ENCODE data around the gene SUSD4. TPM values are rescaled to one million over a fixed set of nuclear protein-coding genes. Genes with fewer than 3 reads are reported as not detected.

The SUSD4 gene
- total RNA-seq, 6 donors from 2014 or later: 0.55 to 3.8 (median 2.9) TPM; not detected in 1

DNA sequence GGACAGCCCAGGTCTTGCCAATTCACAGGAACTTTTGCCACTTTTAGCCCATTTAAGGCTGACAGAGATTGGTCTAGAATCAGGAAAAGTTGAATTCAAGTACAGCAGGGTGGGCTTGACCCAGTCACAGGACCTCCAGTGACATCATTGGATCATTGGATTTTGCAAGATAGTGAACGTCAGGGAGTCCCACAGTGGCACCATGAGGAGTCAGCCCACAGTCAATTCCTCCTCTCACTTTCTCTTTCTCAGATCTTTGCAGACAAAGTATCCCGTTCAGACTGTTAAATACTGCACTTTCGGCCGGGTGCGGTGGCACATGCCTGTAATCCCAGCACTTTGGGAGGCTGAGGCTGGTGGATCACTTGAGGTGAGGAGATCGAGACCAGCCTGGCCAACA lies 163.1 kb downstream of the SUSD4 start:
- H3K27ac ChIP-seq: no peak overlapping the region
- TF ChIP-seq EP300 (IDR thresholded peaks at IDR 0.05): no peak
- TF ChIP-seq, protein P1, sequence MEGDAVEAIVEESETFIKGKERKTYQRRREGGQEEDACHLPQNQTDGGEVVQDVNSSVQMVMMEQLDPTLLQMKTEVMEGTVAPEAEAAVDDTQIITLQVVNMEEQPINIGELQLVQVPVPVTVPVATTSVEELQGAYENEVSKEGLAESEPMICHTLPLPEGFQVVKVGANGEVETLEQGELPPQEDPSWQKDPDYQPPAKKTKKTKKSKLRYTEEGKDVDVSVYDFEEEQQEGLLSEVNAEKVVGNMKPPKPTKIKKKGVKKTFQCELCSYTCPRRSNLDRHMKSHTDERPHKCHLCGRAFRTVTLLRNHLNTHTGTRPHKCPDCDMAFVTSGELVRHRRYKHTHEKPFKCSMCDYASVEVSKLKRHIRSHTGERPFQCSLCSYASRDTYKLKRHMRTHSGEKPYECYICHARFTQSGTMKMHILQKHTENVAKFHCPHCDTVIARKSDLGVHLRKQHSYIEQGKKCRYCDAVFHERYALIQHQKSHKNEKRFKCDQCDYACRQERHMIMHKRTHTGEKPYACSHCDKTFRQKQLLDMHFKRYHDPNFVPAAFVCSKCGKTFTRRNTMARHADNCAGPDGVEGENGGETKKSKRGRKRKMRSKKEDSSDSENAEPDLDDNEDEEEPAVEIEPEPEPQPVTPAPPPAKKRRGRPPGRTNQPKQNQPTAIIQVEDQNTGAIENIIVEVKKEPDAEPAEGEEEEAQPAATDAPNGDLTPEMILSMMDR (IDR thresholded peaks at IDR 0.05): no peak
- TF ChIP-seq POLR2A (IDR thresholded peaks at IDR 0.05): no peak
- TF ChIP-seq POLR2AphosphoS5 (IDR thresholded peaks at IDR 0.05): no peak
- no peak for ATAC-seq (ENCODE audit: low FRiP score in 2 of 2)
- H3K4me3 ChIP-seq: no peak overlapping the region
- H3K4me1 ChIP-seq: no peaks in the 10 kb centered on the region
- no peak for DNase-seq
- no peaks in the 10 kb centered on the region for H3K9me3 ChIP-seq
- WGBS, 2 donors: 87 to 88% methylated on average over 6 of the region's 6 CpGs
- no peaks in the 10 kb centered on the region for H3K27me3 ChIP-seq
- H3K36me3 ChIP-seq: no peaks in the 10 kb centered on the region

DNA sequence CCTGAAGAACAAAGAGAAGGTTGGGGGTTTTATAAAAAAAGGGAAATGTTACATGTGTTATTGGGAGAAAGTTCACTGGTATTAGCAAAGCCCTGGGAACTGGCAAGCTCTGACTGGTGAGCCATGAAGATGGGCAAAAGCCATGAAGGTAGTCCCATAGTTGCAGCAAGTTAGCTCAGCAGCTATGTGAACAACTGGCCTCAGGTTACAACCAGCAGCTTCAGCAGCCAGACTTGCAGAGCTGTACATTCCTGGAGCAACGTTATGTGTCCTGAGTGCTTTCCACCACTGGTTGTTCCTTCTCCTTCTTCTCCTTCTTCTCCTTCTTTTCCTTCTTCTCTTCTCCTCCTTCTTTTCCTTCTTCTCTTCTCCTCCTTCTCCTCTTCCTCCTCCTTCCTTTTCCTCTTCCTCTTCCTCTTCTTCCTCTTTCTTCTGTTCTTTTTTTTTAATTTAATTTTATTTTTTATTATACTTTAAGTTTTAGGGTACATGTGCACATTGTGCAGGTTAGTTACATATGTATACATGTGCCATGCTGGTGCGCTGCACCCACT lies 164.8 kb downstream of the SUSD4 start:
- Histone ChIP-seq H3K4me3 (no peak overlapping the region), H3K27me3 (no peaks in the 10 kb centered on the region), H3K36me3 (no peaks in the 10 kb centered on the region), H3K27ac (no peak overlapping the region), H3K4me1 (no peaks in the 10 kb centered on the region), H3K9me3 (no peaks in the 10 kb centered on the region)
- WGBS, 2 donors: 22 to 72% methylated on average over 1 to 2 of the region's 2 CpGs
- DNase-seq (no peak), ATAC-seq (ENCODE audit: low FRiP score in 2 of 2) (peak in 1 of 2 donors; percentile 12)
- TF ChIP-seq POLR2AphosphoS5 (IDR thresholded peaks at IDR 0.05) (no peak), POLR2A (IDR thresholded peaks at IDR 0.05) (no peak), EP300 (IDR thresholded peaks at IDR 0.05) (no peak)
- TF ChIP-seq, protein P1 (IDR thresholded peaks at IDR 0.05): no peak

DNA sequence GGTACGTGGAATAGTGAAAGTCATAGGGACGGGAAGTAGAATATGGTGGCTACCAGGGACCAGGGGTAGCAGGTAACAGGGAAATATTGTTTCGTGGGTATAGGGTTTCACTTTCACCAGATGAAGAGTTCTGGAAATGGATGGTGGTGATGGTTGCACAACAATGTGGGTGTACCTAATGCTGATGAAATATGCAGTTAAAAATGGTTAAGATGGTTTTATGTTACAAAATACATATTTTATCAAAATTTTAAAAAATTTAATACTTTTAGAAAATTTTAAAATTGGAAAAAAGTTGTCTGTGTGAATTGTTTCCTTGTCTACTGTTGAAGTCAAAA lies 165.4 kb downstream of the SUSD4 start:
- Histone ChIP-seq H3K9me3 (no peaks in the 10 kb centered on the region), H3K4me1 (no peaks in the 10 kb centered on the region), H3K4me3 (no peak overlapping the region), H3K27ac (no peak overlapping the region), H3K27me3 (no peaks in the 10 kb centered on the region), H3K36me3 (no peaks in the 10 kb centered on the region)
- TF ChIP-seq EP300 (IDR thresholded peaks at IDR 0.05): no peak
- TF ChIP-seq, protein P1 (IDR thresholded peaks at IDR 0.05): no peak
- no peak for DNase-seq
- ATAC-seq (ENCODE audit: low FRiP score in 2 of 2): no peak
- WGBS, 2 donors: 68 to 72% methylated on average over 3 of the region's 3 CpGs

DNA sequence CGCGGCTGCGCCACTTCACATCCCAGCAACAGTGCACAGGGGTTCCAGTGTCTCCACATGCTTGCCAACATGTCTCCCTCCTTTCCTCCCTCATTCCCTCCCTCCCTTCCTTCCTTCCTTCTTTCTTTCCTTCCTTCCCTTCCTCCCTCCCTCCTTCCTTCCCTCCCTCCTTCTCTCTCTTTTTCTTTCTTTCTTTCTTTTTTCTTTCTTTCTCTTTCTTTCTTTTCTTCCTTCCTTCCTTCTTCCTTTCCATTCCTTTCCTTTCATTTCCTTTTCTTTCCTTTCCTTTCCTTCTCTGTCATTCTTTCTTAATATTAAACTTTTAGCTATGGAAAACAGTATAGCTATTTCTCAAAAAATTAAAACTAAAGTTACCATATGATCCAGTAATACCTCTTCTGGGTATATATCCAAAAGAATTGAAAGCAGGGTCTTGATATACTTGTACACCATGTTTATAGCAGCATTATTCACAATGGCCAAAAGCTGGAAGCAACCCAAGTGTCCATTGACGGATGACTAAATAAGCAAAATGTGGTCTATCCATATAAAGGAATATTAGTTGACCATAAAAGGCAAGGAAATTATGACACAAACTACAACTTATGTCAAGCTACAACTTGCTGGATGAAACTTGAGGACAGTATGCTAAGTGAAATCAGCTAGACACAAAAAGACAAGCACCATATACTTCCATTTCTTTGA lies 165.9 kb downstream of the SUSD4 start:
- Histone ChIP-seq H3K4me3 (no peak overlapping the region), H3K27ac (no peak overlapping the region), H3K36me3 (no peaks in the 10 kb centered on the region), H3K27me3 (no peaks in the 10 kb centered on the region), H3K9me3 (no peaks in the 10 kb centered on the region), H3K4me1 (no peaks in the 10 kb centered on the region)
- no peak for TF ChIP-seq EP300 (IDR thresholded peaks at IDR 0.05)
- no peak for TF ChIP-seq POLR2A (IDR thresholded peaks at IDR 0.05)
- TF ChIP-seq POLR2AphosphoS5 (IDR thresholded peaks at IDR 0.05): no peak
- TF ChIP-seq, protein P1 (IDR thresholded peaks at IDR 0.05): no peak
- WGBS, 2 donors: 60 to 65% methylated on average over 4 of the region's 4 CpGs
- ATAC-seq (ENCODE audit: low FRiP score in 2 of 2): no peak
- no peak for DNase-seq

Measured in upper lobe of left lung (tissue), 6 donors.